ENCODE data around the gene FBP2. TPM values are rescaled to one million over a fixed set of nuclear protein-coding genes. Genes with fewer than 3 reads are reported as not detected.
"Not testable (repeated sequence)": the region's sequence is repeated elsewhere in the genome, so short reads cannot be mapped to it uniquely, and the experiment has no call there.

Gene FBP2
- total and polyA plus RNA-seq, 4 experiments from 2014 or later: not detected

DNA sequence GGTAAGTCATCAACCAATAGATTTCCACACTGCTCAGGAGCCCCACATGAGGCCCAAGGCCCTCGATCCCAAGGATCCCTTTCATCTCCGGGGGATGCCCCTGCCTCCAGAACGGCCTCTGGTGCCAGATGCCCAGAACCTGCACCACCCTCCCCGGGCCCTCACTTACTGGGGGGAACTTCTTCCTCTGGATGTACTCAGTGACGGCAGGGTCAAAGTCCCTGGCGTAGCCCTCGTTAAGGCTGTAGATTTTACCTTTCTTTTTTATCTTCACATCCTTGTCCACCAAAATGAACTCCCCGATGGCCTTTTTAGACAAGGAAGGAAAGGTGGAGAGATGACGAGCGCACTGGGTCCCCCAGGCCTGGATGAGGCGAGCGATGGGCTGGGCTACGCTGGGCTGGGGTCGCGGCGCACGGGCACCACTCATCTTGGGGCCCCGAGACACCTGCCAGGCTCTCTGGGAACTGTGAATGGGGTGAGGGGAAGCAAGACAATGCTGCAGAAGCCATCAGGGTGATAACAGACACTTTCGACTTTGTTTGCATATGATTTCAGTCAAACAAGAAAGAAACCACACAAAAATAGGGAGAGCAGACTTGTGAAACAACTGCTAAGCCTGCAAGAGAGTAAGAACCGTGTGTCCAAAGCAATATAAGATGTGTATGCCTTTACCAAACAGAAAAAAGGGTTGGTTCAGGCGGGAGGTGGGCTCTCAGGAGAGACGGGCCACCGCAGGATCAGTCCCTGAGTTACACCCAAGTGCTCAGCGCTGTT, 13.2 kb upstream of the FBP2 start:
- intact Hi-C loops (cut with micrococcal nuclease): no loop called here
- no peaks in the 10 kb centered on the region for H3K9me3 Mint-ChIP-seq
- POLR2A ChIA-PET (ENCODE audit: partially characterized antibody): no interaction called here
- no peak overlapping the region for H3K27ac ChIP-seq (ENCODE audit: low read depth, low read length)
- H3K27me3 ChIP-seq (ENCODE audit: insufficient read depth, low read length): no peaks in the 10 kb centered on the region
- no peak overlapping the region for H3K4me3 ChIP-seq (ENCODE audit: low read length in 2 of 2)
- DNase-seq: no peak
- CTCF ChIA-PET (ENCODE audit: partially characterized antibody): no interaction called here
- no peak overlapping the region for H3K27ac Mint-ChIP-seq
- H3K4me1 ChIP-seq (ENCODE audit: insufficient read depth, low read length): peaks cover 3% of the 10 kb centered on the region
- H3K27me3 Mint-ChIP-seq: no peaks in the 10 kb centered on the region
- no peak overlapping the region for H3K4me3 Mint-ChIP-seq
- H3K36me3 Mint-ChIP-seq: peaks cover 0 to 2% of the 10 kb centered on the region in 2 donors
- H3K4me1 Mint-ChIP-seq: peaks cover 6 to 10% (median 8%) of the 10 kb centered on the region in 4 donors
- H3K9me3 ChIP-seq (ENCODE audit: control insufficient read depth in 1 of 2, low read length in 2 of 2): no peaks in the 10 kb centered on the region
- H3K36me3 ChIP-seq (ENCODE audit: insufficient read depth, low read length): no peaks in the 10 kb centered on the region

DNA sequence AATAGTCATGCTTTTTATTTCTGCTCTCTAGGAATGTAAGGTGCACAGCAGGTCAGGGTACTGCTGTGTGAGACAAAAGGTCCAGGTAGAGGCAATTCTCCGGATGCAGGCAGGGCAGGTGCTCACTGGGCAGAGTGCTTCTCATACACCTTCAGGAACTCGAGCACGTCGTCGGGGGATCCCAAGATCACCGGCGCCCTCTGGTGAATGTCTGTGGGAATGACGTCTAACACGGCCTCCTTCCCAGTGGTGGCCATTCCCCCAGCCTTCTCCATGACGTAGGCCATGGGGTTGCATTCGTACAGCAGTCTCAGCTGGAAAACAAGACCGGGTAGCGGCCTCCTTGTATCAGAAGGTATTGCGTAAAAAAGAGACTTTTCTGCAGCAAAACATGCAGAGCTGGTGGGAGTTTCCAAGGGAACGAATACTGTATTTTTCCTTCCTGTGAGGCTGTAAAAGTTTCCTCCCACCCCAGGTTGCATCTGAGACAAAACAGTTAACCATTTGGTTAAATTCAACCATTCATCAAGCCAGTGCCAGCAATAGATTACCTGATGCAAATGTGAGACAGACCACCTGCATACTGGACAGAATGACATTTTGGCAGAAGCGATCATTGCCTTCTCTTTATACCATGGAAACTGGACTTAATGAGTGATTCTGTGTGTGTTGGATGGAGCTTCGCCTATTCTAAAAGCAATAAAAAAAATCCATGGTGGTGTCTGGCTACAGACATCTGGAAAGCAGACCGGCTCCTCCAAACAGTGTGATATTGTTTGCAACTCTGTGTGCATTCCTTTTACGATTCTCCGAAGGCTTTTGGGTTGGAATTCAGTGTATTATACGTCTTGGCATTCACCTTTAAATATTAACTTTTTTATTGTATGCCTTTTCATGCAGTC, 9.9 kb upstream of the FBP2 start:
- Histone ChIP-seq H3K4me1 (ENCODE audit: insufficient read depth, low read length) (no peaks in the 10 kb centered on the region), H3K27ac (ENCODE audit: low read depth, low read length) (no peak overlapping the region), H3K9me3 (ENCODE audit: control insufficient read depth in 1 of 2, low read length in 2 of 2) (no peaks in the 10 kb centered on the region), H3K4me3 (ENCODE audit: low read length in 2 of 2) (no peak overlapping the region), H3K36me3 (ENCODE audit: insufficient read depth, low read length) (no peaks in the 10 kb centered on the region), H3K27me3 (ENCODE audit: insufficient read depth, low read length) (no peaks in the 10 kb centered on the region)
- CTCF ChIA-PET (ENCODE audit: partially characterized antibody): interaction anchor here (2.1 kb wide), 1 partner anchor 10 kb away, joined by 5 read pairs; the partner anchor contains the start of gene FBP2
- Mint-ChIP-seq H3K36me3 (peaks cover 0 to 2% of the 10 kb centered on the region in 2 donors), H3K4me3 (peak overlapping the region in 1 of 8 donors; percentile 12), H3K27me3 (peaks cover 0 to 1% of the 10 kb centered on the region in 2 donors), H3K4me1 (peaks cover 4 to 7% (median 6%) of the 10 kb centered on the region in 4 donors), H3K27ac (peak overlapping the region in 1 of 7 donors; percentile 41), H3K9me3 (no peaks in the 10 kb centered on the region)
- DNase-seq: peak; percentile 41 to 65 (median 53)
- POLR2A ChIA-PET (ENCODE audit: partially characterized antibody): no interaction called here
- intact Hi-C loops (cut with micrococcal nuclease): loop anchor here (1.0 kb wide), 1 partner anchor 49 kb away; no protein-coding TSS in a partner anchor

DNA sequence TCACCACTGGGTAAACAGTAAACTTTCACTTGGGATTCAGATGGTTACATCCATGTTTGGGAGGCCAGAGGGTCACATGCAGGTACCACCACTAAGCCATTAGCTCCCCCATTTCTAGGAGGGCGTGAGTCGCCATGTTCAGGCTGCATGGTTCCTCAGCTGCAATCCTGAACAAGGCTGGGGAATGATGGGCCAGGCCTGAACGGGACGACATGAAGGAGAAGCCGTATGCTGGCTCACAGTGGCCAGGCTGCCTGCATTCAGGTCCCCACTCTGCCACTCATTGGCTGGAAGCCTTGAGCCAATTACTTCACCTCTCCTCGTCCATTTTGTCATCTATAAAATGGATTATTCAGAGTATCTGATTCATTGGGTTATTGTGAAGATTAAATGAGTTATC, 9.0 kb upstream of the FBP2 start:
- Mint-ChIP-seq H3K36me3 (peaks cover 0 to 2% of the 10 kb centered on the region in 2 donors), H3K27me3 (peaks cover 0 to 1% of the 10 kb centered on the region in 2 donors), H3K4me1 (peaks cover 4 to 7% (median 6%) of the 10 kb centered on the region in 4 donors), H3K27ac (no peak overlapping the region), H3K9me3 (no peaks in the 10 kb centered on the region), H3K4me3 (no peak overlapping the region)
- no peak overlapping the region for H3K27ac ChIP-seq (ENCODE audit: low read depth, low read length)
- ChIA-PET POLR2A (ENCODE audit: partially characterized antibody) (no interaction called here), CTCF (ENCODE audit: partially characterized antibody) (interaction anchor here (0.7 to 2.1 kb wide), 3 partner anchors 9 to 343 kb away, joined by 4 to 5 read pairs (median 4); partner anchors contain the start of gene FBP2)
- intact Hi-C loops (cut with micrococcal nuclease): loop anchor here (1.0 kb wide), 1 partner anchor 48 kb away; no protein-coding TSS in a partner anchor
- H3K27me3 ChIP-seq (ENCODE audit: insufficient read depth, low read length): no peaks in the 10 kb centered on the region
- no peak for DNase-seq
- no peaks in the 10 kb centered on the region for H3K9me3 ChIP-seq (ENCODE audit: control insufficient read depth in 1 of 2, low read length in 2 of 2)
- H3K4me1 ChIP-seq (ENCODE audit: insufficient read depth, low read length): no peaks in the 10 kb centered on the region
- no peak overlapping the region for H3K4me3 ChIP-seq (ENCODE audit: low read length in 2 of 2)
- H3K36me3 ChIP-seq (ENCODE audit: insufficient read depth, low read length): no peaks in the 10 kb centered on the region

DNA sequence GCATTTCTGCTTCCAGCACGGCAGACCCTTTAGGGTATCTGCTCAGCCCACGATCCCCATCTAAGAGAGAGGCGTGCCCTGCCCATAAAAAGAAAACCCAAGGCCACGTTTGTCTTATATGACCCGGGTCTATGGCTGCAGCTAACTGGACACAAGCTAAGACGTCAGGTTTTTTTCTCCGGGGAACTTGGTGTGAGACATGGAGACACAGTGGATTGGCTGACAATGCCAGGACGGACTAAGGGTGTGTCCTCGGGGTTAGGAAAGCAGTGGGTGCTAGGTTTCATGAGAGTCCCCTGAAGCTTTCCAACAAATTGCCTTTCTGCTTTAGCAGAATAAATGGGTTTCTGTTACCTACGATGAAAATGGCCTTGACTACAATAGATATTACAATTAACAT, 7.1 kb upstream of the FBP2 start:
- H3K27ac ChIP-seq (ENCODE audit: low read depth, low read length): no peak overlapping the region
- ChIA-PET CTCF (ENCODE audit: partially characterized antibody) (interaction anchor here (1.2 kb wide), 1 partner anchor 46 kb away, joined by 3 read pairs; the partner anchor contains the start of gene PCAT7), POLR2A (ENCODE audit: partially characterized antibody) (no interaction called here)
- Mint-ChIP-seq H3K27ac (no peak overlapping the region), H3K4me1 (peaks cover 4 to 7% (median 6%) of the 10 kb centered on the region in 4 donors), H3K36me3 (no peaks in the 10 kb centered on the region), H3K4me3 (no peak overlapping the region), H3K9me3 (no peaks in the 10 kb centered on the region), H3K27me3 (peaks cover 0 to 4% of the 10 kb centered on the region in 2 donors)
- H3K9me3 ChIP-seq (ENCODE audit: control insufficient read depth in 1 of 2, low read length in 2 of 2): no peaks in the 10 kb centered on the region
- H3K4me1 ChIP-seq (ENCODE audit: insufficient read depth, low read length): no peaks in the 10 kb centered on the region
- H3K27me3 ChIP-seq (ENCODE audit: insufficient read depth, low read length): no peaks in the 10 kb centered on the region
- H3K36me3 ChIP-seq (ENCODE audit: insufficient read depth, low read length): no peaks in the 10 kb centered on the region
- intact Hi-C loops (cut with micrococcal nuclease): no loop called here
- no peak for DNase-seq
- H3K4me3 ChIP-seq (ENCODE audit: low read length in 2 of 2): no peak overlapping the region

DNA sequence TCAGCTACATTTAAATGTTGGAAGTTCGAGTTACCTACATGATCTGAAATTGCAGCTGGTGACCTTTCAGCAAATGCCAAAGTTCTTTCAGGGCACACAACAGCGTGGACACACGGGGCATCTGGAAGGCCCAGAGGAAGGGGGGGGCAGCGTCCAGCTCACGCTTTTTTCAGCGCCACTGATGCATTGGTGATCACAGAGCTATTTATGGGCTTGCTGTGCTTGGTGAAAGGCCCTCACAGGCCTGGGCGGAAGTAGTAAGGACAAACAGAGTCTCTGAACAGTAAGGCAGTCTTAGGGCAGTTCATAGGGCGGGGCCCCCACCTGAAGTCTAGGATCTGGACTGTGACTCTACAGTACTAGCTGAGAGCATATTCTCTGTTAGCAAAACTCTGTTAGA, 6.6 kb upstream of the FBP2 start:
- Histone ChIP-seq H3K9me3 (ENCODE audit: control insufficient read depth in 1 of 2, low read length in 2 of 2) (no peaks in the 10 kb centered on the region), H3K27ac (ENCODE audit: low read depth, low read length) (no peak overlapping the region), H3K4me1 (ENCODE audit: insufficient read depth, low read length) (no peaks in the 10 kb centered on the region), H3K36me3 (ENCODE audit: insufficient read depth, low read length) (no peaks in the 10 kb centered on the region), H3K4me3 (ENCODE audit: low read length in 2 of 2) (no peak overlapping the region), H3K27me3 (ENCODE audit: insufficient read depth, low read length) (no peaks in the 10 kb centered on the region)
- H3K27ac Mint-ChIP-seq: no peak overlapping the region
- H3K4me3 Mint-ChIP-seq: no peak overlapping the region
- no peaks in the 10 kb centered on the region for H3K36me3 Mint-ChIP-seq
- intact Hi-C loops (cut with micrococcal nuclease): no loop called here
- no peaks in the 10 kb centered on the region for H3K9me3 Mint-ChIP-seq
- CTCF ChIA-PET (ENCODE audit: partially characterized antibody): interaction anchor here (1.2 kb wide), 1 partner anchor 45 kb away, joined by 3 read pairs; the partner anchor contains the start of gene PCAT7
- POLR2A ChIA-PET (ENCODE audit: partially characterized antibody): no interaction called here
- H3K27me3 Mint-ChIP-seq: peaks cover 0 to 4% of the 10 kb centered on the region in 2 donors
- DNase-seq: no peak
- peaks cover 4 to 7% (median 6%) of the 10 kb centered on the region in 4 donors for H3K4me1 Mint-ChIP-seq

DNA sequence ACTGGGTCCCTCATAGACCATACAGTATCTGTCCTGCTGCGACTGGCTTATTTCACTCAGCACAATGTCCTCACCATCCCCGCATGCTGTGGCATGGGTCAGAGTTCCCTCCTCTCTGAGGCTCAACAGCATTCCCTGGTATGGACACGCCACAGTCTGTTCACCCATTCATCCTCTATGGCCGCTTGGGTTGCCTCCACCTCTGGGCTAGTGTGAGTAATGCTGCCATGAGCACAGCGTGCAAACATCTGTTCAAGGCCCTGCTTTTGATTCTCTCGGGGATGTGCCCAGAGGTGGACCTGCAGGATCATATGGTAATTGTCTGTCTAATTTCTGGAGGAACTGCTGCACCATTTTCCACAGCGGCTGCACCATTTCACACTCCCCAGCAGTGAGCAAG, 5.5 kb upstream of the FBP2 start:
- H3K27ac ChIP-seq (ENCODE audit: low read depth, low read length): no peak overlapping the region
- Mint-ChIP-seq H3K27ac (no peak overlapping the region), H3K9me3 (no peaks in the 10 kb centered on the region), H3K36me3 (no peaks in the 10 kb centered on the region), H3K27me3 (peaks cover 0 to 6% of the 10 kb centered on the region in 2 donors), H3K4me1 (peaks cover 4 to 7% (median 6%) of the 10 kb centered on the region in 4 donors), H3K4me3 (no peak overlapping the region)
- H3K9me3 ChIP-seq (ENCODE audit: control insufficient read depth in 1 of 2, low read length in 2 of 2): no peaks in the 10 kb centered on the region
- H3K4me3 ChIP-seq (ENCODE audit: low read length in 2 of 2): no peak overlapping the region
- H3K4me1 ChIP-seq (ENCODE audit: insufficient read depth, low read length): no peaks in the 10 kb centered on the region
- POLR2A ChIA-PET (ENCODE audit: partially characterized antibody): no interaction called here
- intact Hi-C loops (cut with micrococcal nuclease): no loop called here
- no peak for DNase-seq
- CTCF ChIA-PET (ENCODE audit: partially characterized antibody): no interaction called here
- no peaks in the 10 kb centered on the region for H3K27me3 ChIP-seq (ENCODE audit: insufficient read depth, low read length)
- H3K36me3 ChIP-seq (ENCODE audit: insufficient read depth, low read length): no peaks in the 10 kb centered on the region

DNA sequence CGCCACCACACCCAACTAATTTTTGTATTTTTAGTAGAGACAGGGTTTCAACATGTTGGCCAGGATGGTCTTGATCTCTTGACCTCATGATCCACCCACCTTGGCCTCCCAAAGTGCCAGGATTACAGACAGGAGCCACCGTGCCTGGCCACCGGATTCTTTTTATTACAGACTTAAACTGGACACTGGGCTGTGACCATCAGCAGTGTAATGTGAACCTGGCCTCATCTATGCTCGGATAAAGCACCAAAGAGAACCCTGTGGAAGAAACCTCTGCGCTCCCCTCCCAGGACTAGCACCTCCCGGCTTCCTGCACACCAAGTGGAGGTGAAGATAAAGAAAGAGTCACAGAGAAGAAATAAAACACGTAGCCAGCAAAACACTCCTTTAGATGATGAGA, 941 bp downstream of the FBP2 start:
- intact Hi-C loops (cut with micrococcal nuclease); H3K36me3 ChIP-seq (ENCODE audit: insufficient read depth, low read length); H3K27ac Mint-ChIP-seq; H3K4me3 Mint-ChIP-seq; H3K4me1 Mint-ChIP-seq; DNase-seq; H3K4me1 ChIP-seq (ENCODE audit: insufficient read depth, low read length); H3K9me3 ChIP-seq (ENCODE audit: control insufficient read depth in 1 of 2, low read length in 2 of 2); H3K9me3 Mint-ChIP-seq; CTCF ChIA-PET (ENCODE audit: partially characterized antibody); H3K36me3 Mint-ChIP-seq; H3K27ac ChIP-seq (ENCODE audit: low read depth, low read length); H3K27me3 ChIP-seq (ENCODE audit: insufficient read depth, low read length); POLR2A ChIA-PET (ENCODE audit: partially characterized antibody); H3K4me3 ChIP-seq (ENCODE audit: low read length in 2 of 2): not testable (repeated sequence)
- H3K27me3 Mint-ChIP-seq: peaks cover 9 to 20% of the 10 kb centered on the region in 2 donors

All from CD4-positive, alpha-beta memory T cell (primary cell).